NCI-H2107 treated with DMSO at 0.1 percent for 48 hours (cell line): ENCODE measurements around the gene KIF16B.
A peak's percentile ranks its signal among the peaks of the same experiment; 100 is the strongest.

Experiments used
- DNase-seq: peaks from one replicate; lab custom pipeline; 2025; ENCODE audit not compliant: unreplicated experiment; lab: John Stamatoyannopoulos, UW

KIF16B gene, protein sequence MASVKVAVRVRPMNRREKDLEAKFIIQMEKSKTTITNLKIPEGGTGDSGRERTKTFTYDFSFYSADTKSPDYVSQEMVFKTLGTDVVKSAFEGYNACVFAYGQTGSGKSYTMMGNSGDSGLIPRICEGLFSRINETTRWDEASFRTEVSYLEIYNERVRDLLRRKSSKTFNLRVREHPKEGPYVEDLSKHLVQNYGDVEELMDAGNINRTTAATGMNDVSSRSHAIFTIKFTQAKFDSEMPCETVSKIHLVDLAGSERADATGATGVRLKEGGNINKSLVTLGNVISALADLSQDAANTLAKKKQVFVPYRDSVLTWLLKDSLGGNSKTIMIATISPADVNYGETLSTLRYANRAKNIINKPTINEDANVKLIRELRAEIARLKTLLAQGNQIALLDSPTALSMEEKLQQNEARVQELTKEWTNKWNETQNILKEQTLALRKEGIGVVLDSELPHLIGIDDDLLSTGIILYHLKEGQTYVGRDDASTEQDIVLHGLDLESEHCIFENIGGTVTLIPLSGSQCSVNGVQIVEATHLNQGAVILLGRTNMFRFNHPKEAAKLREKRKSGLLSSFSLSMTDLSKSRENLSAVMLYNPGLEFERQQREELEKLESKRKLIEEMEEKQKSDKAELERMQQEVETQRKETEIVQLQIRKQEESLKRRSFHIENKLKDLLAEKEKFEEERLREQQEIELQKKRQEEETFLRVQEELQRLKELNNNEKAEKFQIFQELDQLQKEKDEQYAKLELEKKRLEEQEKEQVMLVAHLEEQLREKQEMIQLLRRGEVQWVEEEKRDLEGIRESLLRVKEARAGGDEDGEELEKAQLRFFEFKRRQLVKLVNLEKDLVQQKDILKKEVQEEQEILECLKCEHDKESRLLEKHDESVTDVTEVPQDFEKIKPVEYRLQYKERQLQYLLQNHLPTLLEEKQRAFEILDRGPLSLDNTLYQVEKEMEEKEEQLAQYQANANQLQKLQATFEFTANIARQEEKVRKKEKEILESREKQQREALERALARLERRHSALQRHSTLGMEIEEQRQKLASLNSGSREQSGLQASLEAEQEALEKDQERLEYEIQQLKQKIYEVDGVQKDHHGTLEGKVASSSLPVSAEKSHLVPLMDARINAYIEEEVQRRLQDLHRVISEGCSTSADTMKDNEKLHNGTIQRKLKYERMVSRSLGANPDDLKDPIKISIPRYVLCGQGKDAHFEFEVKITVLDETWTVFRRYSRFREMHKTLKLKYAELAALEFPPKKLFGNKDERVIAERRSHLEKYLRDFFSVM (N-terminal part only)

DNA sequence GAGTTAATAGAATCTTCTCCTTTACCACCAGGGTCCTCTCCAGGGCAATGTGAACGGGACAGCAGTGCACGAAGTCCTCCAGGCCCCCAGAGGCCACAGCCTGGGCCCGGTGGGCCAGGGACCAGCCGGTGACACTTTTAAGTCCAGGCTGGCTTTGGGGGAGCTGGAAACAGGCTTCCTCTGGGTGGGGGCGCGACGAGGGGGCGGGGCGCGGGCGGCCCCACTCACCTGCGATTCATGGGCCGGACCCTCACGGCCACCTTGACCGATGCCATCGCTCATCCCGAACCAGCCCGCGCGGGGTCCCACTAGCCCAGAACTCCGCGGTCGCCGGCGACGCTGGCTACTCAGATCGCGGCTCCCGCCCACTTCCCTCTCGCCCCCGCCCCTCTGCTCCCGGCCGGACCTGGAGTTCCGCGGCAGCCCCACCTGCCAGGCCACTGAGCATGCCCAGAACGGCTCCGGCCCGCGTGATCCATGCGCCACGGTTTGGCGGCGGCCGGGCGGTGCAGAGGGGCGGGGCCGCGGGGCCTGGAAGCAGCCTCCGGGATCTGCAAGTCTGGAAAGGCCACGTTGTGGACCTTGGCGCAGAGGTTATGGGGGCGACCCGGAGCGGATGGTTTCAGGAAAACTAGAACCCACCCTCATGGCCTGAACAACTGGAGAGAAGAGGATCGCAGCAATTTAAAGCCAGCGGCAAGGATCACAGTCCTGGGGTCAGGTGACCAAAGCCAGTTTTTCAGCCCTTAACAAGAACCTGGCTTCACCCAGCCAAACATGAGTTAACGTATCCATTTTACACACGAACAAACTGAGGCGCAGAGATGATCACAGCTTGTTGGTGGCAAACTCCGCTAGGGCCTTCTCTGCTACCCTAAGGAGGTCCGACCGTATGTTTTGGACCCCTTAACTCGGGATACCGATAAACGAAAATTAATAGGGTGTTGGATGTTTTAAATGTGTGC lies at the start of gene KIF16B:
Gene KIF16B, minus strand, starts transcription at position 448 of the 965 bp plus-strand sequence. Its CDS starts 173 bp downstream, at position 275.
- peak; percentile 10 for DNase-seq

DNA sequence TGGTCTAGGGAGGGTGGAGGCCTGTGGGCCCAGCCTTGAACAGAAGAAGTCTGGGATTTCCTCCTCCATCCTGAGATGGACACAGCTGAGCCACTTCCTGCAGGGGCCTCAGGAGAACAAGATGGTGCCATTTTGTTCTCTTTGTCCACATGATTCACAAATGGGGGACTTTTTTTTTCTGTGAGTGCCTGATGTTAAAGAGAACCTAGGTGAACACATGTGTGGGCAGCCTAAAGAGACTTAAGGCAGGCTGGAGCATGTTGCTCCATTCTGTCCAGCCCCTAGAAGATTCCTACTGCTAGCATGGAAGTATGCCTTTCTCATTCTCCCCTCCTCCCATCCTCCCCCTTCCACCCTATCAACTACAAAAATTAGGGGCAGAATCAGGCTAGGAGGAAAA lies 49.3 kb upstream of the KIF16B start:
- no peak for DNase-seq

DNA sequence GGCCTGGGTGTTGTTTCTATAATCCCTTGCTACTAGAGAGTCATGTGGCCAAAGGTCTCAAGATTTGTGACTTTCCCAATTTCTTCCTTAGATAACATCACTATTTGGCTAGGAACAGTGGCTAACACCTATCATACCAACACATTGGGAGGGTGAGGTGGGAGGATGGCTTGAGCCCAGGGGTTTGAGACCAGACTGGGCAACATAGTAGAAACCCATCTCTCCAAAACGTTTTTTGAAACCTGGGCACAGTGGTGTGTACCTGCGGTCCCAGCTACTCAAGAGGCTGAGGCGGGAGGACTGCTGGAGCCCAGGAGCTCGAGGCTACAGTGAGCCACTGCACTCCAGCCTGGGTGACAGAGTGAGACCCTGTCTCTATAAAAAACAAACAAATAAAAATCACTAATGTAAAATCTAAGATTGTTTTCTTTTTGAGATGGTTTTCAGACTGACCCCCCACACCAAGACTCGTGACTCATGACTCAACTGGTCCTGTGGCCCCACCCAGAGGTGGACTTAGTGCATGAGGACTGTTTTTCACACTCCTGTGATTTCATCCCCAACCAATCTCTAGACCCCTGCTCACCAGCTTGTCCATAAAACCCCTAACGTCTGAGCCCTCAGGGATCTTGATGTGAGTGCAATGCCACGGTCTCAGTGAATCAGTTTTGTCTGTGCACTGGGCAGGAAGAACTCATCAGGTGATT lies 48.3 kb upstream of the KIF16B start:
- DNase-seq, result no peak

DNA sequence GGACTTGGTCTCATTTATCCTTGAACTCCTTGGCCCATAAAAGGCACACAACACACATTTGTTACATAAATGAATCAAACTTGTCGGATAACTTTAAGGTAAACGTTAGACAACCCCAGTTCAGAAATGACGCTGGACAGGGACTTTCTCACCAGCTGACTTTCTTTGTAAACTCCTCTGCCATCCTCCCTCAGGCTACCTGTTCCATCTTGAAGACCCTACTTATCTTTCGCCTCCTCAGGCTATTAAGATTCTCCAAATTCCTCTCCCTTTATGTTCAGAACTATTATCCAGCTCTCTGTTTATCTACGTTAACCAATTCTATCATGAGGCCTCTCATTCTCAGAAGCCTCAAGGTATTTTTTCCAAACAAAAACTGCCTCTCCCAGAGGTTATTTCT lies 47.7 kb upstream of the KIF16B start:
- no peak for DNase-seq

DNA sequence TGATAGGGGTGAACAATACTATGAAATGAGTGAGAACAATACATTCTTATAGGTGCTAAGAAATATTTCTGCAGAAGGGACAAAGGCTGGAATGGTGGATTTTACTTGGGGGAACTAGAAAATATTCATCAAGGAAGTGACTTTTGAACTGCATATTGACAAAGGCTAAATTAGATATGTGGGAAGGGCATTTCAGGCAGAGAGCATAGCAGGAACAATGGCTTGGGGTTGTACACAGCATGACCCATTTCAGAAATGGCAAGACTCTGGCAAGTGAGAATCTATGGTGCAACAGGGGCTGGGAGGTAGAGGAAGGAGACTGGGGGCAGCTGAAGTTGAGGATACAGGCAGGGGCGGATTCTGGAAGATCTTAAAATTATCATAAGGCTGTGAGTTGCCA lies 46.7 kb upstream of the KIF16B start:
- no peak for DNase-seq

DNA sequence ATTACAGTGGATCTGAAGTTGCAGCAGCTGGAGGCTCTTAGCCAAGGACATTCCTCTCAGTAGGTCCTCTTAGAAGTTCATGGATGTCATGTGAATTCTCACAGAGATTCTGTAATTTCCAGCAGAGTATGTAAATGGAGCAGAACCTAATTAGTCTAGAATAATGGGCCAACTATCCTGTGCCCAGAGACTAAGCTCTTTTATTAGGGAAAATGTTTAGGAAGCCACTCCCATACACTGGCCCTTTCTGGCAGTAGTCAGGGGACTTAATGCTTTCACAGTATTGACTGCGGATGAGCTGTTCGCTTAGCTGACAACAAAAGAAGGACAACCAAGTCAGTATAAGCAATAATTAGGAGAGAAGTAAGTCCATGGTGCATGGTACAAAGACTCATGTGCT lies 43.8 kb upstream of the KIF16B start:
- DNase-seq, result no peak

DNA sequence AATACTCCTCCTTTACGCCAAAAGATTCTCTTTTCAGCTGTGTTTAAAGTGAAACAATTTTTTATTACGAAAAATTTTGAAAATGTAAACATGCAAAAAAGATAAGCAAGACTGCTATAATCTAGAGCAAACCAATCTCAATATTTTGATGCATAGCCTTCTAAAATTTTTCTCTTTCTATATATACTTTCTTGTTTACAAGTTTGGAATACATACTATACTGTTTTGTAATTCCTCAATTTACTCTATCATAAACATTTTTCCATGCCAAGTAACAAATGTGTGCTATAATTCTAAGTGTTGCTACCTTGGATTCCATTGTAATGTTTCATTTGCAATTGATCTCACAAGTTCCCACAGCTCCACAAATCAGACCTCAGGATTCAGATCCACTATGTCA lies 43.1 kb upstream of the KIF16B start:
- no peak for DNase-seq

DNA sequence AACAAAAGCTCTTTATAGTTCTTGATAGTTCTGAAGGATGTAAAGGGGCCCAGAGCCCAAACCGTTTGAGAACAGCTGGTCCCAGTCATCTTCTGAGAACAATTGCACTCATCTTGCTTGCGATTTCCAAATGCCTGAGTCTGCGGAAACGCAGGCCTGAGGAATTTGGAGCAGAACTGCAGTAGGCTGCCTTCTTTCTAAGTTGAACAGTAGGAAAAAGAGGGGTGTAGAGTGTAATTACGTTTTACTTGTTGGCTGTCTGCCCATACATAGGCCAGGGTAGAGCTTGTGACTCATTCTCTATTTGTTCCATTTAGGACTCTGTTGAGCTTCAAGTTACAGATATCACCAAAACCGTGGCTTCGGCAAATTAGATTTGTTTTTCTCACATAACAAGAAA lies 42.0 kb upstream of the KIF16B start:
- DNase-seq, result no peak

DNA sequence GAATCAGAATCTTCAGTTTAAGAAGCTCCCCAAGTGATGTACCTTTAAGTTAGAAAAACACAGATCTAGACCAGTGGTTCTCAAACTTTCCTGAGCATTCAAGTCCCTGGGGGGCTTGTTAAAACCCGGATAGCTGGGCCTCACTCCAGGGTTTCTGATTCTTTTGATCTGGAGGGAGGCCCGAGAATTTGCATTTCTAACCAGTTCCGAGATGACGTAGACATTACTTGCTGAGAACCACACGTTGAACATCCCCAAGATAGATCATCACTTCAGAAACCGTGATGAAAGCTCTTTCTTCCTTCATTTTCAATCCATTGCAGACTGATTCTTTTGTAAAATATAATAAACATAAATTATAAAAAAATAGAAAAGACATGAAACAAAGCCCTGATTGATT lies 40.7 kb upstream of the KIF16B start:
- no peak for DNase-seq

DNA sequence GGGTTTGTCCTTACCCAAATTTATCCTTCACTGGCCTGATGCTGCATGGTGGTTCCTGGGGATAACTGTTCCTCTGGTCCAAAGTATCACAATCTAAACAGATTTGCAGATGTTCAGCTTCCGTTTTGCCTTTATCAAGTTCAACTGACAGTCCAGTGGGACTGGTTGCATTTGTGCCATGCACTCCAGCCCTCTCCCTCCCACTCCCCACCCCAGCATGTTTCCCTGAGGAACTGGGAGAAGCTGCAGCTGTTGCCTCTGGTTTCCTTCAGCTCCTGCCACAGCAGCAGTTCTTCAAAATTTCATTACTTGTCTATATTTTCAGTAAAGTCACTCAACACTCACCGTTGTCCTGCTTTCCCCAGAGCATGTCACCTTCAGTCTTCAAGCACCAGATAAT lies 39.5 kb upstream of the KIF16B start:
- no peak for DNase-seq

DNA sequence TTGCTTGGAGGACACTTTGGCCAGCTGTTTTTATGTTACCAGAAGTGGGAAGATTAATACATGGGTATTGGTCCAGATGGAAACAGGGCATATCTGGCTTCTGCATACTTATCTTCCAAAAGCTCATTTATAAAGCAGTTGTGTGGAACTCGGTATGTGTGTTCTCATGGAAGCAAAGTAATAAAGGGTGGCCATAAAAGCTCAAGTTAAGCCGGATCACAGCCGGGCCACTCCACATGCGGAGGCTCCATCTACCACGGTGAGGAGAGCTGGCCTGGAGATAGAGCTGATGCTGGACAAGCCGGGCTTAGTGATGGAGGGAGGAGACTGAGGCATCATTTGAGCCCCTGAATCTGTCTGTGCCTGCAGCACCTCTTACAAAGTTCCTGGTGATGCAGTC lies 38.6 kb upstream of the KIF16B start:
- no peak for DNase-seq

DNA sequence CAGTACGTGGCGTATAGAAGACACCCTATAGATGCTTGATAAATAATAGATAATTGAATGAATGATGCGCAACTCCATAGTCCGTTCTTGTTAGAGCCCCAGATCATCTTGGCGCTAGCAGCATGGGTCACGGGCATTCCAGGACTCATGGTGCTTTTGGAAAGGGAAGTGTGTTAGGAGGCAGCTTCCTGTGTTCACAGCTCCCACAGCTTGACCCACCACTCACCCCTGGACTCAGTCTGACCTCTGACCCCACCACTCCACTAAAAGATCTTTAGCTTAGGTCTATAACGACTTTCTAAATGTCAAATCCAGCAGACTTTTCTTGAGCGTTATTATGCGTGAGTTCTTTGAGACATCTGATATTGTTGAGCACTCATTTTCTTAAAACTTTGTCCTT lies 35.8 kb upstream of the KIF16B start:
- no peak for DNase-seq

DNA sequence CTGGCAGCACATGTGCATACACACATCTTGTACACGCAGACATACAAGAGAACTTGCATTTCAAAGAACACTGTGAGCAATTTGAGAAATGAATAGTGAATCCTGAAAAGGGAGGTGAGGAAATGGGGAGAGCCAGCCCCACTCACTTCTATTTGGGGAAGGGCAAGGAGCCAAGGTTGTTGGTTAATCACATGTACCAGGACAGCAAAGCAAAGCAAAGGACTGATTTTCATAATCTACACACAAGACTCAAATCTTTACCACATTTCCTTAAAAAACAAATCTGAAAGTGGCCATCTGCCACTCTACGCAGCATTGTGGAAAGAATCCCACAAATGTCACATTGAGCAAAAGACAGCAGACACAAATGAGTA lies 35.0 kb upstream of the KIF16B start:
- no peak for DNase-seq

DNA sequence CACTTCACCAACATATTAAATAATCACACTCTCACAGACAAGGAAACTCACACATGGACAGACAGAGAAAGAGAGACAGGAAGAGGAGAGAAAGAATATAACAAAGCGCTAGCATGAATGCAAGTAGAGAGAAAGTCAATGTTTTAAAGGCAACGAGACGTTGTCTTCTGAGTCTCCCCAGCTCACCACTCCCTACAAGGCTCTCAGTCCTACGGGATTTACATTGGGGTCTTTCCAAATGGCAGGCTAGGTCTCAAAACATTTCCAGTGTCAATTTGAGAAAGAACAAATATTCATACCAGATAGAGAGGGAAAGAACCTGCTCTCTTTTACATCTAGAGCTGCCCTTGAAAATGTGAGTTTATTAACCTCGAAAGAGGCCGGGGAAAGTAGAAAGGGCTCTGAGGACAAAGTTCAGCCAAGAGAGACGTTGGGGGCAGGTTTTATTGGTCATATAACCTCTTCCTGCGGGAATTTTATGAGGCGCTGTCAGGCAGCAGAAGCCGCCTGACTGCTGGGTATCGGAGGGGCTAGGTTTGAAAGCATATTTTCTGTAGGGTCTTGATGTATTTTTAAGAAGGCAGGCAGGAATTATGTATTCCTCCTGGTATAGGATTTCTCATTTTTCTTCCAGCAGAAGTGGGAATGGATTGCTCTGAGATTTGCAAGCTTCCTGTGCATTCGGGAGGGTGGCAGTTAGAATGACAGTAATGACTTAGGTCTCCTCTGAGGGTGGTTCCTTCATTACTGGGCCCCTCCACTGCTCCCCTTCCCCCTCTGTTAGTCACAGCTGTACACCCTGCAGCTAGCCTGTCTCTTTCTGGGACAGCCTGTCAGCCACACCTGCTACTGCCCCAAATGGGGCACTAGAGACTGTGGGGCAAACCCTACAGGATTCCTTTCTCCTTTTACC lies 34.4 kb upstream of the KIF16B start:
- no peak for DNase-seq

DNA sequence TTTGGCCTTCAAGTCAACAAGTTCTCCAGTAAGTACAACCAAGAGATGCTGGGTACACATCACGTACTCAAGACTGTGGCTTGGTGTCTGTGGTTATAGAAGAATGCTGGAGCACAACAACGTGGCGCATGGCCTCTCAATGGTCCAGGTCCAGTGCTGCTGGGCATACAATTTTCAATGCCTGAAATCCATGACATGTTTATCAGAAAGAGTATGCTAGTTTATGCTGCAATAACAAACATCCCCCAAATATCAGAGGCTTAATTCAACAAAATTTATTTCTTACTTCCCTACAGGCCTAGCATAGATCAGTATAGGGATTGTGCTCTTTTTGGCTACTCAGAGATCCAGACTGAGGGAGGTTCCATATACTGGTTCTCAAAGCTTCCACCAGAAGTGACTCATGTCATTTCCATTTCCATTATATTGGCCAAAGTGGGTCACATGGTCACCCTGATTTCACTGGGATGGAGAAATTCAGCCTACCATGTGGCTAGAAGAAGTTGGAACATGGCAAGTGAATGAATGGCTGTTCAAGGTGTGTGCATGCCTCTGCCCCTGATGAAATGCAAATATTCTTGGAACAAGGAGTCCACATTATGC lies 33.3 kb upstream of the KIF16B start:
- DNase-seq, result no peak

DNA sequence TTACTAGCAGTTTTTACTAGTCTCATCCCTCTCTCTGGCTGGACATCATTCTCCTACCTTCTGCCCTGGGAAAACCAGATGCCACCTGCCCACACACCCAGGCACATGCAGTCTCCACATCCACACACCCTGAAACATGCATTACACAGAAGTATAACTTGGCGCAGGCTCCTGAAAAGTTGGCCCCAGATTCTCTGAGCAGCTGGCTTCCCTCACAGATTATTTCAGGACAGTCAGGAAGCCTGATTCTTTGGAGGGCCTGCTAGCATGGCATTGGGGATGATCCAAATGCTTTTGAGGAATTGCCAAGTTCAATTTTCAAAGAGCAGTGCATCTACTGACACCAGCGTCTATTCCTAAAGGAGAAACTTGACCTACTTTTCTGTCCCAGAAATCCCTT lies 27.8 kb upstream of the KIF16B start:
- no peak for DNase-seq

DNA sequence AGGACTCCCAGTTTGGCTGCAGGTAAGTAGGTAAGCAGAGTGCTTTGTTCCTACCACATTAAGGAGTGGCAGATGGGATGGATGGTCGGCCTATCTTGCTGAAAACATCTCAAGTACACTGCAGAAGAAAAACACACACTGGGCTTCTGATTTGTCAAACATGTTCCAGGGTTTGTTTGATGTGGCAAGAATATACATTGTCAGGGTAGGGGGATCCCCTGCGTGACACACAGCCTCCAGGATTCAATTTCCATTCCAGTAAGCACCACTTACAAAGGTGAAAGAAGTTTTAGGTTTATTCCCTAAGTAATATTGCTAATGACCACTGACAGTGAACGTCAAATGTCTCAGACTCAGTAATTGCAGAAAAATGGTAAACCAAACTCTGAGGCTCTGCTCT lies 26.0 kb upstream of the KIF16B start:
- no peak for DNase-seq

DNA sequence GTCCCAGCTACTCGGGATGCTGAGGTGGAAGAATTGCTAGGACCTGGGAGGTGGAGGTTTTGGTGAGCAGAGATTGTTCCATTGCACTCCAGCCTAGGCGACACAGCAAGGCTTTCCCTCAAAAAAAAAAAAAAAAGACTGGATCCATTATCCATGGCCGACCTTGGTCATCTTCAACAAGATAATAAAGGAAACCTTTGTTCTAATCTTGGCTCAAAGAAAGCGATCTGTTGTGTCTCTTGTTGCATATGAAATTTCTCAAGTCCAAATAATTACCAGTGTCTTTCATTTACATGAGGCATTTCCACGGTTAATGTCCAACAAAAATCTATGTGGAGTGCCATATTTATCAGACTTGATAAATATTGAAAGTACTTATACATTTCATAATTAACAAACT lies 23.7 kb upstream of the KIF16B start:
- no peak for DNase-seq
